Liver (tissue), 9 donors: ENCODE measurements around the gene TLE1. TPM values are rescaled to one million over a fixed set of nuclear protein-coding genes. Genes with fewer than 3 reads are reported as not detected.

Experiments
- DNase-seq: peaks from one replicate; pipeline ENCODE4 v3.0.0-alpha.2; 2017; ENCODE audit warnings: low spot score
- H3K27ac ChIP-seq, 2 donors: one replicate each; pipeline ENCODE4 v1.7.0; 2013; ENCODE audit warnings: inconsistent platforms in 2 of 2, low read length in 2 of 2, control low read depth in 1 of 2, low read depth in 1 of 2, mild to moderate bottlenecking in 1 of 2
- H3K27me3 ChIP-seq, 4 donors: one replicate each; pipeline versions ENCODE4 v1.6.1 to v1.7.0; 2013; ENCODE audit warnings: low read length in 3 of 4, inconsistent platforms in 1 of 4, mild to moderate bottlenecking in 1 of 4, moderate library complexity in 1 of 4; ENCODE audit not compliant: control insufficient read depth in 4 of 4, insufficient read depth in 4 of 4
- H3K36me3 ChIP-seq, 4 donors: one replicate each; pipeline versions ENCODE4 v1.6.1 to v1.7.0; 2013; ENCODE audit warnings: low read length in 3 of 4, mild to moderate bottlenecking in 3 of 4, low read depth in 1 of 4, moderate library complexity in 1 of 4; ENCODE audit not compliant: control insufficient read depth in 4 of 4, insufficient read depth in 3 of 4
- H3K4me1 ChIP-seq, 4 donors: one replicate each; pipeline versions ENCODE4 v1.6.1 to v1.7.0; 2013; ENCODE audit warnings: low read length in 3 of 4, mild to moderate bottlenecking in 3 of 4, moderate library complexity in 1 of 4; ENCODE audit not compliant: control insufficient read depth in 4 of 4, insufficient read depth in 4 of 4
- H3K4me3 ChIP-seq, 3 donors: one replicate each; pipeline versions ENCODE4 v1.6.1 to v1.7.0; 2013; ENCODE audit warnings: low read length in 3 of 3, control low read depth in 1 of 3, low read depth in 1 of 3, mild to moderate bottlenecking in 1 of 3
- H3K9ac ChIP-seq, 2 donors: one replicate each; pipeline ENCODE4 v1.7.0; 2013; ENCODE audit warnings: low read length in 2 of 2, mild to moderate bottlenecking in 2 of 2, moderate library complexity in 2 of 2, control low read depth in 1 of 2, low read depth in 1 of 2
- H3K9me3 ChIP-seq, 4 donors: one replicate each; pipeline versions ENCODE4 v1.6.1 to v1.7.0; 2013; ENCODE audit warnings: low read length in 3 of 4; ENCODE audit not compliant: control insufficient read depth in 4 of 4
- EGR1 ChIP-seq, 2 donors: IDR thresholded peaks; 2 replicates each; pipeline ENCODE4 v1.6.1; 2016 to 2018; ENCODE audit warnings: antibody characterized with exemption in 2 of 2, low read depth in 2 of 2
- FOXA1 ChIP-seq: IDR thresholded peaks from 2 replicates; pipeline ENCODE4 v1.6.1; 2016; ENCODE audit warnings: antibody characterized with exemption
- REST ChIP-seq: IDR thresholded peaks from 2 replicates; pipeline ENCODE4 v1.6.1; 2016; ENCODE audit warnings: antibody characterized with exemption, mild to moderate bottlenecking
- RXRA ChIP-seq, 2 donors: IDR thresholded peaks; 2 replicates each; pipeline ENCODE4 v1.6.1; 2017 to 2018; ENCODE audit warnings: antibody characterized with exemption in 2 of 2, mild to moderate bottlenecking in 1 of 2
- SP1 ChIP-seq: IDR thresholded peaks from 2 replicates; pipeline ENCODE4 v1.6.1; 2018; ENCODE audit warnings: antibody characterized with exemption, mild to moderate bottlenecking
- TAF1 ChIP-seq: conservative IDR thresholded peaks from 2 replicates; pipeline ENCODE4 v1.6.1; 2016; ENCODE audit warnings: antibody characterized with exemption, mild to moderate bottlenecking
- ZBTB33 ChIP-seq: IDR thresholded peaks from 2 replicates; pipeline ENCODE4 v1.6.1; 2016; ENCODE audit warnings: antibody characterized with exemption
- WGBS: extraction: QIAGEN DNeasy Blood & Tissue Kit; methylation state at CpG from one replicate; pipeline ENCODE4 v1.1.7; 2013; 5-methylcytosine and 5-hydroxymethylcytosine counted together
- polyA plus RNA-seq, 2 donors: library from polyadenylated mRNA; stranded (reverse) in 1 of 2; unstranded in 1 of 2; fragments of 200-250 nt in 1 of 2; fragments of >200 nt in 1 of 2; fragmentation: Nextera tagmentation in 1 of 2; extraction: Ambion mirVana in 1 of 2; gene quantifications; one replicate each; pipeline versions ENCODE4 v1.2.1 to v1.2.3, GENCODE V29; 2013 to 2015
- total RNA-seq, 2 donors: library from RNA; depleted of rRNA; stranded (reverse); fragments of >200 nt; gene quantifications; one replicate each; pipeline ENCODE4 v1.2.3, GENCODE V29; 2014
- donor health status: healthy.
- donor health status: healthy.
- donor health status: healthy.
- donor health status: healthy.
- donor health status: healthy.

Gene TLE1
- total and polyA plus RNA-seq, 4 donors = 25.2 to 45.4 (median 25.7) TPM

GRCh38 chr9:81605170-81605670, 84.1 kb downstream of the TLE1 start (continued):
- no peak for TF ChIP-seq REST

GRCh38 chr9:81604306-81605169, 84.8 kb downstream of the TLE1 start:
- Histone ChIP-seq H3K4me3 (no peak overlapping the region), H3K36me3 (peaks cover 5 to 51% (median 35%) of the 10 kb centered on the region in 4 donors), H3K9ac (no peak overlapping the region), H3K4me1 (no peaks in the 10 kb centered on the region), H3K27me3 (no peaks in the 10 kb centered on the region), H3K9me3 (no peaks in the 10 kb centered on the region), H3K27ac (no peak overlapping the region)
- no peak for TF ChIP-seq REST
- TF ChIP-seq FOXA1 = no peak
- no peak for TF ChIP-seq TAF1
- no peak for TF ChIP-seq EGR1 (IDR thresholded peaks at IDR 0.05; ENCODE audit: low read depth in 2 of 2)
- no peak for TF ChIP-seq RXRA (IDR thresholded peaks at IDR 0.05)
- no peak for TF ChIP-seq SP1
- DNase-seq = no peak
- 94% methylated on average over 12 of the region's 12 CpGs for WGBS

- Histone ChIP-seq H3K9me3 (no peaks in the 10 kb centered on the region), H3K27me3 (no peaks in the 10 kb centered on the region), H3K36me3 (peaks cover 5 to 43% (median 37%) of the 10 kb centered on the region in 4 donors), H3K9ac (no peak overlapping the region), H3K27ac (no peak overlapping the region), H3K4me3 (no peak overlapping the region), H3K4me1 (peaks cover 0 to 2% (median 0%) of the 10 kb centered on the region in 4 donors)
- TF ChIP-seq REST (no peak), ZBTB33 (no peak)
- WGBS = 92% methylated on average over 6 of the region's 6 CpGs
- DNase-seq = no peak
Observed at GRCh38 chr9:81602887-81603680, 86.3 kb downstream of the TLE1 start.
